Hepatic stellate cell (primary cell): ENCODE results near the gene PDGFRB.

Experiments
- DNase-seq: peaks from one replicate; pipeline ENCODE4 v3.0.0; 2011; ENCODE audit warnings: low spot score

PDGFRB gene

DNA sequence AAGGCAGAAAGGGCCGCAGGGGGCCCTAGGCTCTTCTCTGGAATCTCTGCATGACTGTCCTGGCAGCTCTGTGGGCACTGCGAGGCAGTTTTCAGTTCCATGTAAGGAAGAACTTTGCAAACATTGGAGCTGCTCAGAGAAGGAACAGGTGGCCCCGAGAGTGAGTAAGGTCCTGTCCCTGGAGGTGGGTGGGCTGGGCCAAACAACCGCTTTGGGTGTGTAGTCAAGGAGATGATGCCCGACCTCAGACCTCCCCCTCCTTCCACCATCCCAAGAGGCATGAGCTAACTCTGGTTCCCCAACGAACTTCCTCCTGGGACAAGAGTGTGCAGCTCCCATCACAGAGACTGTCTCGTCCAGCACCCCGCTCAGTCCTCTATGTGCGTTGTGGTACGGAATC, 89.8 kb downstream of the PDGFRB start:
- DNase-seq = peak; percentile 86

DNA sequence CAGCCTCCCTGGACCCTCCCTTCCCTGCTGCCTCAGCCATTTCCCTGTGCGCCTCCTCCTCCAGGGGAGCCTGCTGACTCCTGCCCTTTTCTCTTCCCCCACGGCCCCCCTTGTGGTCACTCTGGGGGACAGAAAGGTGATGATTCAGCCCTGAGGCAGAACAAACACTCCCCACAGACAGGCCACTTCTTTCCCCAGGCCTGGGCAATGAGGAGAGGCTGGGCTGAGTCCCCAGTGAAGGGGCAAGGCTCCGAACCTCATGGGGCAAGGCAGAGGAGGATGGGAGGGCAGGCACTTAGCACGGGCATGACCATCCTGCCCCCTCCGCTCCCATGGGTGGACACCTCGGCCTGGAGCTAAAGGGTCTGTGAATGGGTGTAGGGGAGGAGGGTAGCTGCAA, 90.3 kb downstream of the PDGFRB start:
- peak; percentile 75 for DNase-seq

DNA sequence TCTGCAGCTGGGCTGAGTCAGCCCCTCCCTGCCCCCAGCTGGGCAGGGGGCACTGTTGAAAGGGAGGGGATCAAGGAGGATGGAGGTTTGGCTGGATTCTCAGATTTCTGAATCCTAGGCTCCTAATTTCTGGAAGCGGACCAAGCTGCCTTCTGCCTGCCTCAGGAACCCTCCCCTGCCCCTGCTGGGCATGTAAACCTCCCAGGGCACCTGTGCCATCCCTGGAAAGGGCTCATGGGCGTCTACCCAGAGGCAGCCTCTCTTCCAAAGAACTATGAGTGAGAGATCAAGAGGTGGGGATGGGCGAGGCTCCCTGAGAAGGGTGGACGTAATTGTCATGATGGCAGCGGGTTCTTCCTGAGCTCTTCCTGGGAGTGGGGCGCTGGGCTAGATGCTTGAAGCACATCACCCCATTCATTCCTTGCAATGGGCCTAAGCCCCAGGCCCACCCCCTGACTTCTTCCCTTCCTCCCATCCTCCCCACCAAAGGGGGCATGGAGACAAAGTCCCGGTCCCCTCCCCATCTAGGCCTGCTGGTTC, 90.9 kb downstream of the PDGFRB start:
- DNase-seq = no peak
